ENCODE results near the gene ATMIN.

ATMIN gene

GRCh38 chr16:81061871-81062608 lies 26.4 kb downstream of the ATMIN start:
- H3K79me2 ChIP-seq (ENCODE audit: insufficient read depth, low read length) = no peaks in the 10 kb centered on the region
- H3K9ac ChIP-seq (ENCODE audit: low read depth, low read length, poor library complexity, severe bottlenecking) = no peak overlapping the region
- TF ChIP-seq EZH2phosphoT487 (IDR thresholded peaks at IDR 0.05; ENCODE audit: borderline replicate concordance) (no peak), CTCF (conservative IDR thresholded peaks at IDR 0.05; ENCODE audit: low read length) (no peak)
- no peaks in the 10 kb centered on the region for H3K9me3 ChIP-seq (ENCODE audit: insufficient read depth, low read depth, low read length)
- peaks cover 5% of the 10 kb centered on the region for H3K4me1 ChIP-seq (ENCODE audit: insufficient read depth, low read length, poor library complexity, severe bottlenecking)
- H3F3A ChIP-seq (ENCODE audit: low read depth) = no peaks in the 10 kb centered on the region
- no peak overlapping the region for H3K4me3 ChIP-seq (ENCODE audit: low read length, poor library complexity, severe bottlenecking)
- no peaks in the 10 kb centered on the region for H3K36me3 ChIP-seq (ENCODE audit: insufficient read depth, low read length)
- no peak overlapping the region for H2AFZ ChIP-seq (ENCODE audit: low read length)
- H3K27me3 ChIP-seq (ENCODE audit: insufficient read depth, low read length, poor library complexity, severe bottlenecking) = no peaks in the 10 kb centered on the region
- H3K9me2 ChIP-seq (replicated peaks; ENCODE audit: low read depth, low read length) = no peaks in the 10 kb centered on the region
- no peaks in the 10 kb centered on the region for H4K20me1 ChIP-seq (ENCODE audit: insufficient read depth, low read length, poor library complexity, severe bottlenecking)
- no peak overlapping the region for H3K4me2 ChIP-seq (ENCODE audit: low read depth, low read length, poor library complexity, severe bottlenecking)

- H3K4me2 ChIP-seq (ENCODE audit: low read depth, low read length, poor library complexity, severe bottlenecking) = no peak overlapping the region
- no peaks in the 10 kb centered on the region for H4K20me1 ChIP-seq (ENCODE audit: insufficient read depth, low read length, poor library complexity, severe bottlenecking)
- no peaks in the 10 kb centered on the region for H3F3A ChIP-seq (ENCODE audit: low read depth)
- H3K4me3 ChIP-seq (ENCODE audit: low read length, poor library complexity, severe bottlenecking) = no peak overlapping the region
- no peaks in the 10 kb centered on the region for H3K36me3 ChIP-seq (ENCODE audit: insufficient read depth, low read length)
- no peaks in the 10 kb centered on the region for H3K27me3 ChIP-seq (ENCODE audit: insufficient read depth, low read length, poor library complexity, severe bottlenecking)
- TF ChIP-seq EZH2phosphoT487 (IDR thresholded peaks at IDR 0.05; ENCODE audit: borderline replicate concordance) (no peak), CTCF (conservative IDR thresholded peaks at IDR 0.05; ENCODE audit: low read length) (no peak)
- H3K9me2 ChIP-seq (replicated peaks; ENCODE audit: low read depth, low read length) = no peaks in the 10 kb centered on the region
- H3K9me3 ChIP-seq (ENCODE audit: insufficient read depth, low read depth, low read length) = no peaks in the 10 kb centered on the region
- no peak overlapping the region for H2AFZ ChIP-seq (ENCODE audit: low read length)
- no peak overlapping the region for H3K9ac ChIP-seq (ENCODE audit: low read depth, low read length, poor library complexity, severe bottlenecking)
- no peaks in the 10 kb centered on the region for H3K79me2 ChIP-seq (ENCODE audit: insufficient read depth, low read length)
- peaks cover 6% of the 10 kb centered on the region for H3K4me1 ChIP-seq (ENCODE audit: insufficient read depth, low read length, poor library complexity, severe bottlenecking)
These were observed 31.0 kb downstream of the ATMIN start for GRCh38 chr16:81066681-81067080.

- Histone ChIP-seq H3K9ac (ENCODE audit: low read depth, low read length, poor library complexity, severe bottlenecking) (no peak overlapping the region), H3F3A (ENCODE audit: low read depth) (no peaks in the 10 kb centered on the region), H3K4me1 (ENCODE audit: insufficient read depth, low read length, poor library complexity, severe bottlenecking) (peaks cover 6% of the 10 kb centered on the region), H3K36me3 (ENCODE audit: insufficient read depth, low read length) (no peaks in the 10 kb centered on the region), H3K4me3 (ENCODE audit: low read length, poor library complexity, severe bottlenecking) (no peak overlapping the region), H2AFZ (ENCODE audit: low read length) (no peak overlapping the region), H3K27me3 (ENCODE audit: insufficient read depth, low read length, poor library complexity, severe bottlenecking) (no peaks in the 10 kb centered on the region), H3K9me2 (replicated peaks; ENCODE audit: low read depth, low read length) (no peaks in the 10 kb centered on the region), H3K4me2 (ENCODE audit: low read depth, low read length, poor library complexity, severe bottlenecking) (no peak overlapping the region), H4K20me1 (ENCODE audit: insufficient read depth, low read length, poor library complexity, severe bottlenecking) (no peaks in the 10 kb centered on the region), H3K79me2 (ENCODE audit: insufficient read depth, low read length) (no peaks in the 10 kb centered on the region), H3K9me3 (ENCODE audit: insufficient read depth, low read depth, low read length) (no peaks in the 10 kb centered on the region)
- TF ChIP-seq EZH2phosphoT487 (IDR thresholded peaks at IDR 0.05; ENCODE audit: borderline replicate concordance) (no peak), CTCF (conservative IDR thresholded peaks at IDR 0.05; ENCODE audit: low read length) (no peak)
These were observed 31.5 kb downstream of the ATMIN start for GRCh38 chr16:81067166-81067565.
